ENCODE measurements around the gene RAC3.

RAC3 gene

GRCh38 chr17:82012640-82013295, 18.7 kb upstream of the RAC3 start:
- DNase-seq (ENCODE audit: low read depth in 2 of 2) = no peak

GRCh38 chr17:82013341-82013740, 18.1 kb upstream of the RAC3 start:
- DNase-seq (ENCODE audit: low read depth in 2 of 2) = no peak

GRCh38 chr17:82013772-82014321, 17.6 kb upstream of the RAC3 start:
- DNase-seq (ENCODE audit: low read depth in 2 of 2) = no peak

- DNase-seq (ENCODE audit: low read depth in 2 of 2) = no peak
Measured at GRCh38 chr17:82014432-82014831, 17.0 kb upstream of the RAC3 start.

GRCh38 chr17:82014971-82015310, 16.5 kb upstream of the RAC3 start:
- no peak for DNase-seq (ENCODE audit: low read depth in 2 of 2)

- DNase-seq (ENCODE audit: low read depth in 2 of 2) = no peak
Measured at GRCh38 chr17:82015311-82015971, 16.0 kb upstream of the RAC3 start.

- no peak for DNase-seq (ENCODE audit: low read depth in 2 of 2)
Measured at GRCh38 chr17:82016061-82016874, 15.2 kb upstream of the RAC3 start.

- no peak for DNase-seq (ENCODE audit: low read depth in 2 of 2)
Measured at GRCh38 chr17:82016875-82017459, 14.5 kb upstream of the RAC3 start.

- no peak for DNase-seq (ENCODE audit: low read depth in 2 of 2)
Measured at GRCh38 chr17:82017612-82018151, 13.8 kb upstream of the RAC3 start.

GRCh38 chr17:82018152-82018988, 13.1 kb upstream of the RAC3 start:
- DNase-seq (ENCODE audit: low read depth in 2 of 2) = no peak

- DNase-seq (ENCODE audit: low read depth in 2 of 2) = no peak
Measured at GRCh38 chr17:82018989-82019689, 12.3 kb upstream of the RAC3 start.

- peak in 1 of 2 donors; percentile 50 for DNase-seq (ENCODE audit: low read depth in 2 of 2)
Measured at GRCh38 chr17:82019690-82020571, 11.5 kb upstream of the RAC3 start.

GRCh38 chr17:82020572-82021106, 10.8 kb upstream of the RAC3 start:
- no peak for DNase-seq (ENCODE audit: low read depth in 2 of 2)

- DNase-seq (ENCODE audit: low read depth in 2 of 2) = peak in 1 of 2 donors; percentile 35
Measured at GRCh38 chr17:82021107-82021899, 10.2 kb upstream of the RAC3 start.

GRCh38 chr17:82021900-82022309, 9.6 kb upstream of the RAC3 start:
- no peak for DNase-seq (ENCODE audit: low read depth in 2 of 2)

- DNase-seq (ENCODE audit: low read depth in 2 of 2) = no peak
Measured at GRCh38 chr17:82022310-82022980, 9.0 kb upstream of the RAC3 start, which contains the start of gene CENPX. Gene CENPX, minus strand, starts transcription at chr17:82022878. Its CDS starts 17 bp downstream, at chr17:82022861.

GRCh38 chr17:82022981-82023446, 8.5 kb upstream of the RAC3 start, which contains the start of gene LRRC45:
Gene LRRC45, plus strand, starts transcription at chr17:82023305. Its CDS starts 339 bp downstream, at chr17:82023644.
- DNase-seq (ENCODE audit: low read depth in 2 of 2) = peak; percentile 99
